ENCODE measurements around the gene MYO7B.

The MYO7B gene

GRCh38 chr2:127589841-127590240 lies 54.4 kb downstream of the MYO7B start:
- no peaks in the 10 kb centered on the region for H3K27me3 ChIP-seq (ENCODE audit: insufficient read depth, poor library complexity, severe bottlenecking)
- H3K9me3 ChIP-seq (ENCODE audit: severe bottlenecking): no peaks in the 10 kb centered on the region
- DNase-seq (ENCODE audit: low spot score) (no peak), ATAC-seq (ENCODE audit: low read depth) (no peak)
- no peak overlapping the region for H3K27ac ChIP-seq (ENCODE audit: poor library complexity, severe bottlenecking)
- no peak overlapping the region for H3K4me3 ChIP-seq (ENCODE audit: severe bottlenecking)
- H3K4me1 ChIP-seq (ENCODE audit: insufficient read depth, poor library complexity, severe bottlenecking): no peaks in the 10 kb centered on the region
- no peaks in the 10 kb centered on the region for H3K36me3 ChIP-seq (ENCODE audit: low read depth)
- TF ChIP-seq CTCF (IDR thresholded peaks at IDR 0.05; ENCODE audit: poor library complexity, severe bottlenecking): no peak

GRCh38 chr2:127590386-127591190 lies 55.1 kb downstream of the MYO7B start:
- DNase-seq (ENCODE audit: low spot score) (no peak), ATAC-seq (ENCODE audit: low read depth) (no peak)
- no peak overlapping the region for H3K27ac ChIP-seq (ENCODE audit: poor library complexity, severe bottlenecking)
- no peak overlapping the region for H3K4me3 ChIP-seq (ENCODE audit: severe bottlenecking)
- no peaks in the 10 kb centered on the region for H3K36me3 ChIP-seq (ENCODE audit: low read depth)
- H3K4me1 ChIP-seq (ENCODE audit: insufficient read depth, poor library complexity, severe bottlenecking): no peaks in the 10 kb centered on the region
- H3K9me3 ChIP-seq (ENCODE audit: severe bottlenecking): no peaks in the 10 kb centered on the region
- H3K27me3 ChIP-seq (ENCODE audit: insufficient read depth, poor library complexity, severe bottlenecking): no peaks in the 10 kb centered on the region
- TF ChIP-seq CTCF (IDR thresholded peaks at IDR 0.05; ENCODE audit: poor library complexity, severe bottlenecking): no peak

- H3K9me3 ChIP-seq (ENCODE audit: severe bottlenecking): no peaks in the 10 kb centered on the region
- H3K27ac ChIP-seq (ENCODE audit: poor library complexity, severe bottlenecking): no peak overlapping the region
- ATAC-seq (ENCODE audit: low read depth) (peak; percentile 89), DNase-seq (ENCODE audit: low spot score) (no peak)
- no peaks in the 10 kb centered on the region for H3K4me1 ChIP-seq (ENCODE audit: insufficient read depth, poor library complexity, severe bottlenecking)
- no peaks in the 10 kb centered on the region for H3K36me3 ChIP-seq (ENCODE audit: low read depth)
- TF ChIP-seq CTCF (IDR thresholded peaks at IDR 0.05; ENCODE audit: poor library complexity, severe bottlenecking): peak; percentile 90
- H3K4me3 ChIP-seq (ENCODE audit: severe bottlenecking): no peak overlapping the region
- no peaks in the 10 kb centered on the region for H3K27me3 ChIP-seq (ENCODE audit: insufficient read depth, poor library complexity, severe bottlenecking)
These were observed 55.9 kb downstream of the MYO7B start for GRCh38 chr2:127591221-127591923.

DNA sequence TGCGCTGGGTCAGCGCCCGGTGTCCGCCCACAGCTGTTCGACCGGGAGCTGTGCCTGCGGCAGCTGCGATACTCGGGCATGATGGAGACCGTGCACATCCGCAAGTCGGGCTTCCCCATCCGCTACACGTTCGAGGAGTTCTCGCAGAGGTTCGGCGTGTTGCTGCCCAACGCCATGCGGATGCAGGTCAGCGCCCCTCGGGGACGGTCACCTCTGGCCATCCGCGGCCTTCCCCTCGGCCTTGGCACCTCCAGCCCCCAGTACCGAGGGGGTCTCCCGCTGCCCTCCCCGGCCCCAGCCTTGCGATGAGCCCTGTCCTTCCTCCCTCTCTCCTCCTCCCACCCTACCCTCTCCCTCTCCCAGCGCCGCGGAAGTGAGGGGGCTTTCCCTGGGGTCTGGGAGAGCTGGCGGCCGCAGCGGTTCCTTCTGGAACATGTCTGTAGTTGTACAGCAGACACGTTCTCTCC lies 57.3 kb downstream of the MYO7B start:
- no peaks in the 10 kb centered on the region for H3K4me1 ChIP-seq (ENCODE audit: insufficient read depth, poor library complexity, severe bottlenecking)
- no peaks in the 10 kb centered on the region for H3K36me3 ChIP-seq (ENCODE audit: low read depth)
- no peak overlapping the region for H3K4me3 ChIP-seq (ENCODE audit: severe bottlenecking)
- DNase-seq (ENCODE audit: low spot score): no peak
- H3K27ac ChIP-seq (ENCODE audit: poor library complexity, severe bottlenecking): no peak overlapping the region
- no peak for TF ChIP-seq CTCF (IDR thresholded peaks at IDR 0.05; ENCODE audit: poor library complexity, severe bottlenecking)
- no peaks in the 10 kb centered on the region for H3K9me3 ChIP-seq (ENCODE audit: severe bottlenecking)
- no peak for ATAC-seq (ENCODE audit: low read depth)
- no peaks in the 10 kb centered on the region for H3K27me3 ChIP-seq (ENCODE audit: insufficient read depth, poor library complexity, severe bottlenecking)
